HCT116 (cell line): Measurements from ENCODE around the gene DNAJC10. TPM values are rescaled to one million over a fixed set of nuclear protein-coding genes. Genes with fewer than 3 reads are reported as not detected.

Experiments used
- ATAC-seq: fragments of 200-7000 bp; cut with Tn5 transposase; 2 replicates; pipeline ENCODE4 v1.9.1; 2020; ENCODE audit warnings: mild to moderate bottlenecking, moderate library complexity
- BruUV-seq: library from RNA; stranded (reverse); fragments of 400-500 nt; replicated peaks from 2 replicates; lab custom pipeline; 2021; lab: Mats Ljungman, UMichigan
- CTCF ChIA-PET: fragments of 300-600 bp; sonication (Branson Sonifier 250); formaldehyde crosslinking; loops from one replicate; lab custom pipeline; 2021; ENCODE audit warnings: antibody characterized with exemption; lab: Charles Lee
- POLR2A ChIA-PET: fragments of 300-600, 350-600 bp; sonication (Branson Sonifier 250); formaldehyde crosslinking; loops from one replicate; lab custom pipeline; 2021; ENCODE audit warnings: antibody characterized with exemption; lab: Charles Lee
- RAD21 ChIA-PET, 2 experiments: fragments of 300-600 bp; sonication (Branson Sonifier 250); formaldehyde crosslinking; loops; one replicate each; lab custom pipeline; 2023; ENCODE audit warnings: low total read pairs in 2 of 2; ENCODE audit not compliant: uncharacterized antibody in 2 of 2, unreplicated experiment in 2 of 2, low non-redundant PET in 1 of 2; lab: Charles Lee
- DNase-seq: peaks from one replicate; pipeline ENCODE4 v3.0.0-alpha.2; 2010; ENCODE audit warnings: low read depth, low spot score
- H2AFZ ChIP-seq: fragments of 200-600 bp; shearing (Covaris generic), sonication (generic); 2 replicates; pipeline ENCODE4 v1.6.1; 2017; ENCODE audit warnings: low read depth, mixed run types, mixed read lengths, antibody characterized with exemption, low read length; ENCODE audit not compliant: poor library complexity, severe bottlenecking
- H3K27ac ChIP-seq: 2 replicates; pipeline ENCODE4 v1.5.1; 2012; ENCODE audit warnings: low read depth, low read length
- H3K27me3 ChIP-seq: fragments of 200-600 bp; sonication (generic); 2 replicates; pipeline ENCODE4 v1.6.1; 2016; ENCODE audit warnings: mixed run types, low read length, mixed read lengths; ENCODE audit not compliant: insufficient read depth
- H3K36me3 ChIP-seq, 2 experiments: fragments of 200-500 bp in 1 of 2; fragments of 200-600 bp in 1 of 2; sonication (Bioruptor generic) in 1 of 2; sonication (generic) in 1 of 2; 2 replicates each; pipeline versions ENCODE4 v1.5.1 to v1.6.1; 2014 to 2016; ENCODE audit warnings: low read length in 2 of 2, inconsistent platforms in 1 of 2, mixed read lengths in 1 of 2, mixed run types in 1 of 2; ENCODE audit not compliant: insufficient read depth in 2 of 2, control insufficient read depth in 1 of 2
- H3K4me1 ChIP-seq, 2 experiments: fragments of 200-600 bp in 1 of 2; sonication (generic) in 1 of 2; 2 replicates each; pipeline versions ENCODE4 v1.5.1 to v1.6.1; 2012 to 2017; ENCODE audit warnings: low read length in 2 of 2, inconsistent platforms in 1 of 2, mild to moderate bottlenecking in 1 of 2, mixed read lengths in 1 of 2, mixed run types in 1 of 2, moderate library complexity in 1 of 2; ENCODE audit not compliant: insufficient read depth in 2 of 2, control insufficient read depth in 1 of 2
- H3K4me2 ChIP-seq: fragments of 200-600 bp; sonication (generic); 2 replicates; pipeline ENCODE4 v1.6.1; 2017; ENCODE audit warnings: mixed run types, low read length, mixed read lengths
- H3K4me3 ChIP-seq, 2 experiments: fragments of 200-600 bp in 1 of 2; sonication (generic) in 1 of 2; replicated peaks in 1 of 2; 2 replicates each; pipeline ENCODE4 v1.5.1; 2011 to 2016; ENCODE audit warnings: low read length in 2 of 2, control low read depth in 1 of 2, low read depth in 1 of 2, mild to moderate bottlenecking in 1 of 2, mixed read lengths in 1 of 2, mixed run types in 1 of 2
- H3K79me2 ChIP-seq: fragments of 200-600 bp; sonication (generic); 2 replicates; pipeline ENCODE4 v1.6.1; 2017; ENCODE audit warnings: mild to moderate bottlenecking, mixed run types, low read length, moderate library complexity, mixed read lengths; ENCODE audit not compliant: insufficient read depth
- H3K9ac ChIP-seq: fragments of 200-600 bp; sonication (generic); 2 replicates; pipeline ENCODE4 v1.6.1; 2016; ENCODE audit warnings: low read length, mixed read lengths
- H3K9me2 ChIP-seq: fragments of 200-600 bp; sonication (generic), shearing (Covaris generic); 2 replicates; pipeline ENCODE4 v1.6.1; 2017; ENCODE audit warnings: mixed run types, mild to moderate bottlenecking, moderate library complexity; ENCODE audit not compliant: insufficient read depth
- H3K9me3 ChIP-seq, 2 experiments: fragments of 200-500 bp in 1 of 2; fragments of 200-600 bp in 1 of 2; sonication (Bioruptor generic) in 1 of 2; sonication (generic) in 1 of 2; 2 replicates each; pipeline ENCODE4 v1.6.1; 2014 to 2017; ENCODE audit warnings: low read length in 2 of 2, mixed read lengths in 2 of 2, inconsistent platforms in 1 of 2, low read depth in 1 of 2, mild to moderate bottlenecking in 1 of 2, mixed run types in 1 of 2, moderate library complexity in 1 of 2; ENCODE audit not compliant: control insufficient read depth in 1 of 2, insufficient read depth in 1 of 2
- H4K20me1 ChIP-seq: fragments of 200-600 bp; sonication (generic), shearing (Covaris generic); 2 replicates; pipeline ENCODE4 v1.6.1; 2017; ENCODE audit warnings: mixed run types, mild to moderate bottlenecking, moderate library complexity; ENCODE audit not compliant: insufficient read depth
- ATF3 ChIP-seq: IDR thresholded peaks from 2 replicates; pipeline ENCODE4 v1.6.1; 2012
- CTCF ChIP-seq, 3 experiments: fragments of 200-600 bp in 1 of 3; sonication (generic) in 1 of 3; IDR thresholded peaks in 2 of 3; conservative IDR thresholded peaks in 1 of 3; 2 replicates each; pipeline ENCODE4 v1.5.1; 2012 to 2017; ENCODE audit warnings: low read depth in 2 of 3, low read length in 2 of 3, antibody characterized with exemption in 1 of 3, borderline replicate concordance in 1 of 3, control low read depth in 1 of 3, mild to moderate bottlenecking in 1 of 3, mixed read lengths in 1 of 3, mixed run types in 1 of 3, moderate library complexity in 1 of 3; ENCODE audit not compliant: insufficient read depth in 1 of 3
- EGR1 ChIP-seq: IDR thresholded peaks from 2 replicates; pipeline ENCODE4 v1.6.1; 2012; ENCODE audit warnings: low read depth
- ELF1 ChIP-seq: IDR thresholded peaks from 2 replicates; pipeline ENCODE4 v1.6.1; 2012; ENCODE audit warnings: low read depth, borderline replicate concordance
- EZH2phosphoT487 ChIP-seq: fragments of 200-600 bp; IDR thresholded peaks from 2 replicates; pipeline ENCODE4 v1.6.1; 2018; ENCODE audit warnings: antibody characterized with exemption, borderline replicate concordance
- FOSL1 ChIP-seq: IDR thresholded peaks from 2 replicates; pipeline ENCODE4 v1.6.1; 2012; ENCODE audit warnings: low read depth
- MAX ChIP-seq: IDR thresholded peaks from 2 replicates; pipeline ENCODE4 v1.6.1; 2012
- REST ChIP-seq: IDR thresholded peaks from 2 replicates; pipeline ENCODE4 v1.6.1; 2012; ENCODE audit warnings: low read depth
- SP1 ChIP-seq: IDR thresholded peaks from 2 replicates; pipeline ENCODE4 v1.6.1; 2012; ENCODE audit warnings: low read depth
- YY1 ChIP-seq: IDR thresholded peaks from 2 replicates; pipeline ENCODE4 v1.6.1; 2011; ENCODE audit warnings: low read length, low read depth, moderate library complexity, mild to moderate bottlenecking; ENCODE audit not compliant: insufficient replicate concordance; ENCODE audit errors: extremely low read depth
- ZBTB33 ChIP-seq: IDR thresholded peaks from 2 replicates; pipeline ENCODE4 v1.6.1; 2011; ENCODE audit warnings: mild to moderate bottlenecking, low read length, moderate library complexity; ENCODE audit not compliant: insufficient replicate concordance; ENCODE audit errors: extremely low read depth
- ZFX ChIP-seq: fragments of 450-650 bp; IDR thresholded peaks from 2 replicates; pipeline ENCODE4 v1.6.1; 2017
- ZNF274 ChIP-seq: fragments of 200-500 bp; sonication (Bioruptor generic); IDR thresholded peaks from 2 replicates; pipeline ENCODE4 v1.6.1; 2014; ENCODE audit warnings: mild to moderate bottlenecking, low read depth, low read length, inconsistent platforms
- intact Hi-C: fragments of 100-400 bp; cut with micrococcal nuclease; formaldehyde crosslinking; loops from 2 replicates; pipeline ENCODE4 v1.10.0; 2022
- total RNA-seq: library from RNA; stranded (reverse); gene quantifications from one replicate; pipeline ENCODE4 v1.2.1, GENCODE V29; 2021; ENCODE audit not compliant: unreplicated experiment

Gene DNAJC10
- total RNA-seq, 1 experiment from 2014 or later, result 80.4 TPM

GRCh38 chr2:182667315-182667695, 48.8 kb upstream of the DNAJC10 start:
- BruUV-seq, result no TSS peak
- ChIA-PET CTCF (interaction anchor here (0.8 to 1.5 kb wide), 7 partner anchors 11 to 691 kb away, joined by 3 to 11 read pairs (median 4); partner anchors contain the start of gene DNAJC10), RAD21 (interaction anchor here in 1 of 2 experiments (1.0 kb wide), 1 partner anchor 49 kb away, joined by 3 read pairs; the partner anchor contains the start of gene DNAJC10), POLR2A (no interaction called here)
- no peak overlapping the region for H3K4me3 ChIP-seq
- H3K79me2 ChIP-seq, result no peaks in the 10 kb centered on the region
- TF ChIP-seq MAX (no peak), EGR1 (no peak), REST (no peak), FOSL1 (no peak), YY1 (no peak), ELF1 (no peak), ZNF274 (no peak), EZH2phosphoT487 (no peak), ATF3 (no peak), ZBTB33 (no peak), SP1 (no peak), CTCF (IDR thresholded peaks at IDR 0.05 in 2 of 3, conservative IDR thresholded peaks at IDR 0.05 in 1 of 3; ENCODE audit: borderline replicate concordance in 1 of 3, insufficient read depth in 1 of 3, low read depth in 2 of 3, low read length in 2 of 3) (no peak; a peak in 2 of 6 replicates), ZFX (no peak)
- no peaks in the 10 kb centered on the region for H3K9me2 ChIP-seq
- DNase-seq, result no peak
- no peak overlapping the region for H2AFZ ChIP-seq
- no peak overlapping the region for H3K27ac ChIP-seq
- H3K9me3 ChIP-seq, result no peaks in the 10 kb centered on the region
- no peak overlapping the region for H3K9ac ChIP-seq
- no peak overlapping the region for H3K4me2 ChIP-seq
- no peaks in the 10 kb centered on the region for H3K36me3 ChIP-seq
- intact Hi-C loops, result loop anchor here (5.0 to 10.0 kb wide), 2 partner anchors 317 to 430 kb away; no protein-coding TSS in a partner anchor
- H3K27me3 ChIP-seq, result no peaks in the 10 kb centered on the region
- ATAC-seq, result peak; percentile 34
- H3K4me1 ChIP-seq, result no peaks in the 10 kb centered on the region
- no peaks in the 10 kb centered on the region for H4K20me1 ChIP-seq
